Activated CD4-positive, alpha-beta T cell treated with anti-CD3 and anti-CD28 coated beads for 36 hours (primary cell): Measurements from ENCODE around the gene RBFOX2. TPM values are rescaled to one million over a fixed set of nuclear protein-coding genes. Genes with fewer than 3 reads are reported as not detected.
A peak's percentile ranks its signal among the peaks of the same experiment; 100 is the strongest.
"Not testable (repeated sequence)": the region's sequence is repeated elsewhere in the genome, so short reads cannot be mapped to it uniquely, and the experiment has no call there.

Experiments used
- ATAC-seq: fragments of 200-7000 bp; cut with Tn5 transposase; one replicate; pipeline ENCODE4 v1.10.0; 2021; ENCODE audit warnings: mild to moderate bottlenecking, moderate library complexity
- CTCF ChIA-PET: fragments of 350-600 bp; sonication (Branson Sonifier 250); formaldehyde crosslinking; loops from one replicate; lab custom pipeline; 2021; ENCODE audit warnings: antibody characterized with exemption; lab: Charles Lee
- POLR2A ChIA-PET: fragments of 350-600 bp; sonication (Branson Sonifier 250); formaldehyde crosslinking; loops from one replicate; lab custom pipeline; 2021; ENCODE audit warnings: antibody characterized with exemption, inconsistent platforms; lab: Charles Lee
- DNase-seq: peaks from one replicate; pipeline ENCODE4 v3.0.0-alpha.2; 2020
- H3K27ac Mint-ChIP-seq: one replicate; pipeline ENCODE4 v1.8.0; 2021; ENCODE audit warnings: mixed read lengths
- H3K27me3 Mint-ChIP-seq: one replicate; pipeline ENCODE4 v1.8.0; 2021; ENCODE audit warnings: mixed read lengths
- H3K36me3 Mint-ChIP-seq: one replicate; pipeline ENCODE4 v1.8.0; 2021; ENCODE audit warnings: low read depth, mixed read lengths
- H3K4me1 Mint-ChIP-seq: one replicate; pipeline ENCODE4 v1.8.0; 2021; ENCODE audit warnings: mixed read lengths
- H3K4me3 Mint-ChIP-seq: one replicate; pipeline ENCODE4 v1.8.0; 2021; ENCODE audit warnings: mild to moderate bottlenecking, moderate library complexity, mixed read lengths
- H3K9me3 Mint-ChIP-seq: one replicate; pipeline ENCODE4 v1.8.0; 2021; ENCODE audit warnings: low read depth, mixed read lengths
- intact Hi-C, 2 experiments: fragments of 100-400 bp; cut with DNase I in 1 of 2; cut with micrococcal nuclease in 1 of 2; formaldehyde crosslinking; loops; one replicate each; pipeline versions ENCODE4 v1.14.2 to v1.15.1; 2022 to 2024; cut with DNase I, micrococcal nuclease
- total RNA-seq, 2 experiments: library from RNA; stranded (reverse); gene quantifications; one replicate each; pipeline ENCODE4 v1.2.3, GENCODE V29; 2021

RBFOX2 gene
- 1 to 10 TPM; 6.9 to 7.7 TPM for total RNA-seq

- Mint-ChIP-seq H3K36me3 (no peaks in the 10 kb centered on the region), H3K4me1 (peaks cover 20% of the 10 kb centered on the region), H3K27ac (peak within 1 kb of the TSS; percentile 72), H3K4me3 (peak within 1 kb of the TSS; percentile 80), H3K27me3 (peaks cover 2% of the 10 kb centered on the region), H3K9me3 (no peaks in the 10 kb centered on the region)
- ATAC-seq (peak; percentile 83), DNase-seq (peak; percentile 87)
- intact Hi-C loops, result loop anchor here (1.0 to 5.0 kb wide), 6 partner anchors 36 to 727 kb away; partner anchors contain the start of genes APOL6 (in 1 of the 2) and EIF3D (in 1 of the 2)
- ChIA-PET POLR2A (interaction anchor here (0.5 to 1.1 kb wide), 3 partner anchors 13 to 44 kb away, joined by 3 to 4 read pairs (median 4); no protein-coding TSS in a partner anchor), CTCF (interaction anchor here (0.9 to 6.1 kb wide), 3 partner anchors 10 to 96 kb away, joined by 3 to 50 read pairs (median 6); no protein-coding TSS in a partner anchor)
Measured at GRCh38 chr22:36028646-36029405, at the start of gene RBFOX2. Gene RBFOX2 (minus strand): TSS chr22:36028824. CDS start chr22:36028425, 399 bp downstream.

GRCh38 chr22:36077271-36077670, 48.6 kb upstream of the RBFOX2 start:
- Mint-ChIP-seq H3K9me3 (no peaks in the 10 kb centered on the region), H3K27ac (no peak overlapping the region), H3K4me3 (no peak overlapping the region), H3K27me3 (no peaks in the 10 kb centered on the region), H3K4me1 (no peaks in the 10 kb centered on the region), H3K36me3 (no peaks in the 10 kb centered on the region)
- ChIA-PET CTCF (interaction anchor here (0.8 to 3.8 kb wide), 3 partner anchors 8 to 224 kb away, joined by 4 to 34 read pairs (median 5); no protein-coding TSS in a partner anchor), POLR2A (no interaction called here)
- intact Hi-C loops, result no loop called here
- ATAC-seq (peak; percentile 36), DNase-seq (no peak)

GRCh38 chr22:36075724-36076123, 47.1 kb upstream of the RBFOX2 start:
- Mint-ChIP-seq H3K9me3 (no peaks in the 10 kb centered on the region), H3K27ac (no peak overlapping the region), H3K27me3 (no peaks in the 10 kb centered on the region), H3K4me3 (no peak overlapping the region), H3K36me3 (no peaks in the 10 kb centered on the region), H3K4me1 (no peaks in the 10 kb centered on the region)
- DNase-seq, result no peak
- ChIA-PET CTCF (interaction anchor here (0.6 to 2.2 kb wide), 3 partner anchors 10 to 21 kb away, joined by 3 to 19 read pairs (median 3); no protein-coding TSS in a partner anchor), POLR2A (interaction anchor here (0.5 kb wide), 1 partner anchor 146 kb away, joined by 3 read pairs; no protein-coding TSS in a partner anchor)
- no peak for ATAC-seq
- intact Hi-C loops, result no loop called here

- CTCF ChIA-PET, result interaction anchor here (2.2 kb wide), 1 partner anchor 9 kb away, joined by 19 read pairs; no protein-coding TSS in a partner anchor
- DNase-seq (no peak), ATAC-seq (no peak)
- POLR2A ChIA-PET, result interaction anchor here (0.5 kb wide), 1 partner anchor 146 kb away, joined by 3 read pairs; no protein-coding TSS in a partner anchor
- no peaks in the 10 kb centered on the region for H3K9me3 Mint-ChIP-seq
- H3K4me3 Mint-ChIP-seq, result no peak overlapping the region
- no peaks in the 10 kb centered on the region for H3K4me1 Mint-ChIP-seq
- no peaks in the 10 kb centered on the region for H3K27me3 Mint-ChIP-seq
- intact Hi-C loops, result no loop called here
- H3K36me3 Mint-ChIP-seq, result no peaks in the 10 kb centered on the region
- H3K27ac Mint-ChIP-seq, result no peak overlapping the region
Measured at GRCh38 chr22:36075230-36075629, 46.6 kb upstream of the RBFOX2 start.

- POLR2A ChIA-PET, result interaction anchor here (0.6 kb wide), 1 partner anchor 45 kb away, joined by 4 read pairs; no protein-coding TSS in a partner anchor
- no peaks in the 10 kb centered on the region for H3K4me1 Mint-ChIP-seq
- CTCF ChIA-PET, result interaction anchor here (0.6 kb wide), 1 partner anchor 13 kb away, joined by 3 read pairs; no protein-coding TSS in a partner anchor
- DNase-seq, result no peak
- intact Hi-C loops, result no loop called here
- no peak for ATAC-seq
- H3K9me3 Mint-ChIP-seq, result no peaks in the 10 kb centered on the region
- H3K27me3 Mint-ChIP-seq, result no peaks in the 10 kb centered on the region
- no peak overlapping the region for H3K27ac Mint-ChIP-seq
- no peaks in the 10 kb centered on the region for H3K36me3 Mint-ChIP-seq
- no peak overlapping the region for H3K4me3 Mint-ChIP-seq
Measured at GRCh38 chr22:36073476-36073875, 44.9 kb upstream of the RBFOX2 start.

GRCh38 chr22:36070645-36071044, 42.0 kb upstream of the RBFOX2 start:
- H3K4me3 Mint-ChIP-seq, ATAC-seq, intact Hi-C loops, H3K4me1 Mint-ChIP-seq, DNase-seq, H3K36me3 Mint-ChIP-seq, H3K9me3 Mint-ChIP-seq, H3K27me3 Mint-ChIP-seq, POLR2A ChIA-PET, H3K27ac Mint-ChIP-seq: not testable (repeated sequence)
- CTCF ChIA-PET, result interaction anchor here (0.6 to 1.4 kb wide), 6 partner anchors 18 to 293 kb away, joined by 3 to 5 read pairs (median 4); partner anchors contain the start of gene APOL3

GRCh38 chr22:36069368-36069767, 40.7 kb upstream of the RBFOX2 start:
- ATAC-seq (no peak), DNase-seq (no peak)
- no peaks in the 10 kb centered on the region for H3K9me3 Mint-ChIP-seq
- H3K4me1 Mint-ChIP-seq, result peaks cover 5% of the 10 kb centered on the region
- H3K27me3 Mint-ChIP-seq, result no peaks in the 10 kb centered on the region
- H3K4me3 Mint-ChIP-seq, result no peak overlapping the region
- no peaks in the 10 kb centered on the region for H3K36me3 Mint-ChIP-seq
- H3K27ac Mint-ChIP-seq, result no peak overlapping the region
- ChIA-PET POLR2A (no interaction called here), CTCF (interaction anchor here (0.6 to 1.6 kb wide), 3 partner anchors 9 to 55 kb away, joined by 3 to 4 read pairs (median 4); no protein-coding TSS in a partner anchor)
- intact Hi-C loops, result loop anchor here (5.0 to 10.0 kb wide), 4 partner anchors 53 to 715 kb away; no protein-coding TSS in a partner anchor

- intact Hi-C loops, result loop anchor here (5.0 to 10.0 kb wide), 4 partner anchors 53 to 714 kb away; no protein-coding TSS in a partner anchor
- Mint-ChIP-seq H3K9me3 (no peaks in the 10 kb centered on the region), H3K27me3 (no peaks in the 10 kb centered on the region), H3K4me1 (peaks cover 5% of the 10 kb centered on the region), H3K4me3 (no peak overlapping the region), H3K36me3 (no peaks in the 10 kb centered on the region), H3K27ac (no peak overlapping the region)
- no peak for ATAC-seq
- ChIA-PET POLR2A (no interaction called here), CTCF (interaction anchor here (0.6 to 1.6 kb wide), 3 partner anchors 12 to 55 kb away, joined by 4 read pairs; no protein-coding TSS in a partner anchor)
- DNase-seq, result no peak
Measured at GRCh38 chr22:36068776-36069344, 40.2 kb upstream of the RBFOX2 start.

- CTCF ChIA-PET, result interaction anchor here (1.0 to 3.6 kb wide), 8 partner anchors 8 to 112 kb away, joined by 3 to 63 read pairs (median 13); no protein-coding TSS in a partner anchor
- DNase-seq, result no peak
- H3K27me3 Mint-ChIP-seq, result no peaks in the 10 kb centered on the region
- H3K4me1 Mint-ChIP-seq, result peaks cover 5% of the 10 kb centered on the region
- H3K27ac Mint-ChIP-seq, result no peak overlapping the region
- intact Hi-C loops, result loop anchor here (5.0 to 10.0 kb wide), 4 partner anchors 55 to 712 kb away; no protein-coding TSS in a partner anchor
- H3K4me3 Mint-ChIP-seq, result no peak overlapping the region
- no peaks in the 10 kb centered on the region for H3K36me3 Mint-ChIP-seq
- POLR2A ChIA-PET, result no interaction called here
- no peaks in the 10 kb centered on the region for H3K9me3 Mint-ChIP-seq
- no peak for ATAC-seq
Measured at GRCh38 chr22:36067235-36067558, 38.6 kb upstream of the RBFOX2 start.

GRCh38 chr22:36065775-36066544, 37.3 kb upstream of the RBFOX2 start:
- peak; percentile 85 for DNase-seq
- no peaks in the 10 kb centered on the region for H3K36me3 Mint-ChIP-seq
- ATAC-seq, result peak; percentile 85
- intact Hi-C loops, result loop anchor here (1.0 to 10.0 kb wide), 9 partner anchors 37 to 711 kb away; partner anchors contain the start of gene RBFOX2 (in 1 of the 2)
- ChIA-PET CTCF (interaction anchor here (0.6 to 3.6 kb wide), 84 partner anchors 9 to 784 kb away, joined by 3 to 63 read pairs (median 4); partner anchors contain the start of genes APOL3, APOL6, MYH9 and RBFOX2), POLR2A (interaction anchor here (0.7 to 0.8 kb wide), 2 partner anchors 37 to 418 kb away, joined by 3 to 5 read pairs; partner anchors contain the start of genes APOL6 and RBFOX2)
- no peaks in the 10 kb centered on the region for H3K9me3 Mint-ChIP-seq
- no peaks in the 10 kb centered on the region for H3K27me3 Mint-ChIP-seq
- peak overlapping the region; percentile 91 for H3K27ac Mint-ChIP-seq
- peak overlapping the region; percentile 69 for H3K4me3 Mint-ChIP-seq
- H3K4me1 Mint-ChIP-seq, result peaks cover 5% of the 10 kb centered on the region
